Measurements from ENCODE around the gene C14orf119.

Gene C14orf119

GRCh38 chr14:23095196-23096108, at the start of gene C14orf119:
TSS of gene C14orf119 (plus strand) at chr14:23095505. CDS start at chr14:23097659, 2,154 bp downstream.
- peak within 1 kb of the TSS; percentile 94 for H3K9ac ChIP-seq
- H3K9me3 ChIP-seq = no peaks in the 10 kb centered on the region
- H3K27ac ChIP-seq = peak within 1 kb of the TSS; percentile 94
- H4K20me1 ChIP-seq = peaks cover 74% of the 10 kb centered on the region
- no peaks in the 10 kb centered on the region for H3K27me3 ChIP-seq
- TF ChIP-seq Cebpa-rat (IDR thresholded peaks at IDR 0.05) = no peak
- H3K4me1 ChIP-seq = peaks cover 39% of the 10 kb centered on the region
- peak within 1 kb of the TSS; percentile 80 for H3K4me3 ChIP-seq
- H3K36me3 ChIP-seq = peaks cover 51% of the 10 kb centered on the region
- peak within 1 kb of the TSS; percentile 93 for H3K4me2 ChIP-seq

- no peak for TF ChIP-seq Cebpa-rat (IDR thresholded peaks at IDR 0.05)
- H3K4me2 ChIP-seq = no peak overlapping the region
- no peaks in the 10 kb centered on the region for H3K27me3 ChIP-seq
- no peaks in the 10 kb centered on the region for H4K20me1 ChIP-seq
- H3K27ac ChIP-seq = no peak overlapping the region
- peaks cover 22% of the 10 kb centered on the region for H3K36me3 ChIP-seq
- 0 out of 2 replicates have a peak overlapping the region, but pooled peaks have one; percentile 19 for H3K9ac ChIP-seq
- H3K9me3 ChIP-seq = no peaks in the 10 kb centered on the region
- no peak overlapping the region for H3K4me3 ChIP-seq
- no peaks in the 10 kb centered on the region; the same call in 1 of the 2 replicates for H3K4me1 ChIP-seq
Measured at GRCh38 chr14:23047034-23047634, 48.2 kb upstream of the C14orf119 start.

GRCh38 chr14:23047751-23048693, 47.3 kb upstream of the C14orf119 start:
- H3K4me3 ChIP-seq = no peak overlapping the region
- H3K9me3 ChIP-seq = no peaks in the 10 kb centered on the region
- H3K27me3 ChIP-seq = no peaks in the 10 kb centered on the region
- no peak overlapping the region for H3K27ac ChIP-seq
- H3K36me3 ChIP-seq = peaks cover 23% of the 10 kb centered on the region
- TF ChIP-seq Cebpa-rat (IDR thresholded peaks at IDR 0.05) = no peak
- H4K20me1 ChIP-seq = no peaks in the 10 kb centered on the region
- no peak overlapping the region for H3K4me2 ChIP-seq
- 0 out of 2 replicates have a peak overlapping the region, but pooled peaks have one; percentile 19 for H3K9ac ChIP-seq
- no peaks in the 10 kb centered on the region; the same call in 1 of the 2 replicates for H3K4me1 ChIP-seq

GRCh38 chr14:23049011-23049410, 46.3 kb upstream of the C14orf119 start:
- Histone ChIP-seq H3K4me2 (no peak overlapping the region), H4K20me1 (no peaks in the 10 kb centered on the region), H3K9me3 (no peaks in the 10 kb centered on the region), H3K27ac (no peak overlapping the region), H3K4me1 (no peaks in the 10 kb centered on the region; the same call in 1 of the 2 replicates), H3K27me3 (no peaks in the 10 kb centered on the region), H3K9ac (no peak overlapping the region), H3K4me3 (no peak overlapping the region), H3K36me3 (peaks cover 25% of the 10 kb centered on the region)
- no peak for TF ChIP-seq Cebpa-rat (IDR thresholded peaks at IDR 0.05)

- H3K9me3 ChIP-seq = no peaks in the 10 kb centered on the region
- H3K36me3 ChIP-seq = peaks cover 25% of the 10 kb centered on the region
- no peaks in the 10 kb centered on the region; the same call in 1 of the 2 replicates for H4K20me1 ChIP-seq
- no peak overlapping the region for H3K27ac ChIP-seq
- no peaks in the 10 kb centered on the region for H3K27me3 ChIP-seq
- H3K4me2 ChIP-seq = no peak overlapping the region
- no peak for TF ChIP-seq Cebpa-rat (IDR thresholded peaks at IDR 0.05)
- H3K4me1 ChIP-seq = peaks cover 13% of the 10 kb centered on the region
- no peak overlapping the region for H3K4me3 ChIP-seq
- H3K9ac ChIP-seq = no peak overlapping the region
Measured at GRCh38 chr14:23051141-23052057, 43.9 kb upstream of the C14orf119 start.

- no peak overlapping the region for H3K9ac ChIP-seq
- H3K27ac ChIP-seq = no peak overlapping the region
- peaks cover 25% of the 10 kb centered on the region for H3K36me3 ChIP-seq
- H3K4me1 ChIP-seq = peaks cover 21% of the 10 kb centered on the region
- no peaks in the 10 kb centered on the region; the same call in 1 of the 2 replicates for H4K20me1 ChIP-seq
- no peak for TF ChIP-seq Cebpa-rat (IDR thresholded peaks at IDR 0.05)
- H3K9me3 ChIP-seq = no peaks in the 10 kb centered on the region
- H3K27me3 ChIP-seq = 0 out of 2 replicates have a peak, but pooled peaks cover 7% of the 10 kb centered on the region
- no peak overlapping the region for H3K4me2 ChIP-seq
- no peak overlapping the region for H3K4me3 ChIP-seq
Measured at GRCh38 chr14:23052182-23052623, 43.1 kb upstream of the C14orf119 start.

- peaks cover 1% of the 10 kb centered on the region for H4K20me1 ChIP-seq
- H3K9ac ChIP-seq = no peak overlapping the region
- no peaks in the 10 kb centered on the region for H3K9me3 ChIP-seq
- peaks cover 22% of the 10 kb centered on the region for H3K4me1 ChIP-seq
- peaks cover 23% of the 10 kb centered on the region for H3K36me3 ChIP-seq
- H3K27me3 ChIP-seq = 0 out of 2 replicates have a peak, but pooled peaks cover 7% of the 10 kb centered on the region
- H3K27ac ChIP-seq = no peak overlapping the region
- no peak overlapping the region for H3K4me3 ChIP-seq
- no peak overlapping the region for H3K4me2 ChIP-seq
- TF ChIP-seq Cebpa-rat (IDR thresholded peaks at IDR 0.05) = no peak
Measured at GRCh38 chr14:23052671-23053070, 42.6 kb upstream of the C14orf119 start.

GRCh38 chr14:23053426-23053825, 41.9 kb upstream of the C14orf119 start:
- no peak for TF ChIP-seq Cebpa-rat (IDR thresholded peaks at IDR 0.05)
- H3K36me3 ChIP-seq = peaks cover 18% of the 10 kb centered on the region
- H3K27me3 ChIP-seq = 0 out of 2 replicates have a peak, but pooled peaks cover 7% of the 10 kb centered on the region
- no peak overlapping the region for H3K27ac ChIP-seq
- H3K4me3 ChIP-seq = no peak overlapping the region
- H3K9me3 ChIP-seq = no peaks in the 10 kb centered on the region
- peaks cover 9% of the 10 kb centered on the region for H4K20me1 ChIP-seq
- H3K9ac ChIP-seq = no peak overlapping the region
- H3K4me2 ChIP-seq = no peak overlapping the region
- peaks cover 28% of the 10 kb centered on the region for H3K4me1 ChIP-seq
